GM21381 (cell line): ENCODE measurements around the gene CDIP1.
A peak's percentile ranks its signal among the peaks of the same experiment; 100 is the strongest.
"Not testable (repeated sequence)": the region's sequence is repeated elsewhere in the genome, so short reads cannot be mapped to it uniquely, and the experiment has no call there.

Experiments
- ATAC-seq: cut with Tn5 transposase; IDR thresholded peaks from one replicate; pipeline ENCODE4 v1.9.1; 2021; ENCODE audit warnings: mild to moderate bottlenecking, moderate library complexity; ENCODE audit not compliant: unreplicated experiment

Gene CDIP1

GRCh38 chr16:4538350-4539235 is at the start of gene CDIP1:
Gene CDIP1 (minus strand): TSS chr16:4538773. CDS start chr16:4514130, 24,643 bp downstream.
- ATAC-seq = peak; percentile 88

- no peak for ATAC-seq
Measured at GRCh38 chr16:4586291-4586690, 47.7 kb upstream of the CDIP1 start.

DNA sequence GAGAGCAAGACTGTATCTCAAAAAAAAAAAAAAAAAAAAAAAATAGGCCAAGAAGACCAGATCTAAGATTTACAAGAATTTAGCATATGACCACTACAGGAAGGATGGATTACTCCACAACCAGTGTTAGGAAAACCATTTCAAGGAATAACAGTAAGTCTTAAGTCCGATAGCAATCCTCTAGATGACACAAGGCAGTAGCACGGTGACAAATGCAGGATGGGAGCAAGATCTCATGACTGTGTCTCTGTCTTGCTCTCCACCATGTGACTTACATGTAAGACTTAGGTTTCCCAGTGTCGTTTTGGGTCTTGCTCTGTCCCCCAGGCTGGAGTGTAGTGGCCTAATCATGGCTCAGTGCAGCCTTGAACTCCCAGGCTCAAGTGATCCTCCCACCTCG is 45.3 kb upstream of the CDIP1 start:
- no peak for ATAC-seq

DNA sequence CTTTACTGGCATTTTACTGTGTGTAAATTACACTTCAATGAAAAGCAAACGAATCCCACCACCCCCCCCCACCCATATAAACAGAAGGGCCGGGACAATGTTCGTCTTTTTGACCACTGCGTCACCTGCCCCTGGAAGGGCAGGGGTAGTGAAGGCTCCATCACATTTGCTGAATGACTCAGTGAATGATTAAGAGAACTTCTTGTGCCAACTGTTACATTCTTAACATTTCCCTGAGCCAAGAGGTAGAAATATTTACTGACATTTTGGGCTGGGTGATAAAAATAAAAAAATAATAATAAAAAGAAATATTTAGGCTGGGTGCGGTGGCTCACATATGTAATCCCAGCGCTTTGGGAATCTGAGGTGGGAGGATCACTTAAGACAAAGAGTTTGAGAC is 41.7 kb upstream of the CDIP1 start:
- ATAC-seq = no peak

- no peak for ATAC-seq
Measured at GRCh38 chr16:4578961-4579530, 40.5 kb upstream of the CDIP1 start.

DNA sequence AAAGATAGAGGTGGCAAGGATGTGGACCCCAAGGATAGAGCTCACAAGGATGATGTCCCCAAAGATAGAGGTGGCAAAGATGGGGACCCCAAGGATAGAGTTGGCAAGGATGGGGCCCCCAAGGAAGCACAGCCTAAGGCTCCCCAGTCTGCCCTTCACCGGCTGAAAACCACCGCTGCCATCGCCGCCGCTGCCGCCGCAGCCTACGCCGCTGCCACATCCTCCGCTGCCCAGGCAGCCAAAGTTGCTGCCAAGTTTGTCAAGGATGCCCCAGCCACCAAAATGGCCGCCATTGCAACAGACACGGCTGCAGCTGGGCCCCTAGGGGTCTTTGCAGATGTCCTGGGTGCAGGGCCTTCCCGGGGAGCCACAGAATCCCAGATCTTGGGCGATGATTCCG is 37.4 kb upstream of the CDIP1 start:
- ATAC-seq = no peak

DNA sequence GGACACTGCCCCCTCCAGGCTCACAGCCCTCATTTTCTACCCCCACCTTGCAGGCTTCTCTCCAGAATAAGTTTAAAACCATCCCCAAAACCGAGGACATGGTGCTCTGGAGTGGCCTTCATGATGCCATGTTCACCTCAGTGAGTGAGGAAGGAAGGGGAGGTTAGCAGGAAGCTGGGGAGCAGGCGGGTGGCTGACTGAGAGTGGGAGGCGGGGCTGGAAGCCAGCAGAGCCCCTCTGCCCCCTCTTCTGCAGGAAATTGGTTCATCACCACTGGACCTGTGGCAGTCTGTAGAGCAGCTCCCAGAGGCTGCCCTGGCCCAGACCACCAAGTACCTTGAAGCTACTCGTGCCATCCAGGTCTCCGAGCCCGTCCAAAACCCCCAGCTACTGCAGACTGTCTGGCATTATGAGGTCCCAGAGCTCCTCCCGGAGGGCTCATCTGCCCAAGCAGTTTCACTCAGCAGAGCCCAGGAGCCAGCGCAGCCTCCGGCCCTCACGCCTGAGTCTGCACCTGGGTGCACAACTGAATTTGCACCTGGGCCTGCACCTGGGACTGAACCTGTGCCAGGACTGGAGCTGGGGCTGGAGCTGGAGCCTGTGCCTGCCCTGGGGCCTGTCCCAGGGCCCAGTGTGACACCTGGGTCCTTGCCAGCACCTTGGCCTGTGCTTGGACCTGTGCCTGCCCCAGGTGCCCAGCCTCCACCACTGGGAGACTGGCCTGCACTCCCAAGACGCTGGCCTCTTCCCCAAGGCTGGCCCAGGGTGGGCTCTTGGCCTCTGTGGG is 36.5 kb upstream of the CDIP1 start:
- no peak for ATAC-seq

DNA sequence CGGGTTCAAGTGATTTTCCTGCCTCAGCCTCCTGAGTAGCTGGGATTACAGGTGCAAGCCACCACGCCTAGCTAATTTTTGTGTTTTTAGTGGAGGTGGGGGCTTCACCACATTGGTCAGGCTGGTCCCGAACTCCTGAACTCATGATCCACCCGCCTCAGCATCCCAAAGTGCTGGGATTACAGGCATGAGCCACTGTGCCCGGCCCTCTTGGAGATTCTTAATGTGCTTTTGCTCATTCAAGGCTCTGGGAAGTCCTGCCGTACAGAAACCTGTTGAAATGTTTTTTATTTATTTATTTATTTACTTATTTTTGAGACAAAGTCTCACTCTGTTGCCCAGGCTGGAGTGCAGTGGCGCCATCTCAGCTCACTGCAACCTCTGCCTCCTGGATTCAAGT is 35.4 kb upstream of the CDIP1 start:
- ATAC-seq = not testable (repeated sequence)

- no peak for ATAC-seq
Measured at GRCh38 chr16:4572715-4573114, 34.1 kb upstream of the CDIP1 start.

- ATAC-seq = no peak
Measured at GRCh38 chr16:4570688-4571321, 32.2 kb upstream of the CDIP1 start.

DNA sequence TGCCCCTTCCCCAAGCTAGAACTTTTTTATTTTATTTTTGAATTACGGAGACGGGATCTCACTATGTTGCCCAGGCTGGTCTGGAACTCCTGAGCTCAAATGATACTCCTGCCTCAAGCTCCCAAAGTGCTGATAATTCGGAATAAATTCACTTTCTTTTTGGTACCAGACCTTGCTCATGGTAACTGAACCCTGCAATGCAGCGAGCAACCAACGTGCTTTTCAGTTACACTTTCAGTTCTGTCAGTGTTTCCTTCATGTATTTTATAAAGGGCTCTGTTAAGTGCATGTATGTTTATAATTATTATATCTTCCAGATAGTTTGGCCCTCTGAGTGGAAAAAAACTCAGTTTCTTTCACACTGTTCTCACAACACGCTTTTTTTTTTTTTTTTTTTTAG is 31.5 kb upstream of the CDIP1 start:
- no peak for ATAC-seq

DNA sequence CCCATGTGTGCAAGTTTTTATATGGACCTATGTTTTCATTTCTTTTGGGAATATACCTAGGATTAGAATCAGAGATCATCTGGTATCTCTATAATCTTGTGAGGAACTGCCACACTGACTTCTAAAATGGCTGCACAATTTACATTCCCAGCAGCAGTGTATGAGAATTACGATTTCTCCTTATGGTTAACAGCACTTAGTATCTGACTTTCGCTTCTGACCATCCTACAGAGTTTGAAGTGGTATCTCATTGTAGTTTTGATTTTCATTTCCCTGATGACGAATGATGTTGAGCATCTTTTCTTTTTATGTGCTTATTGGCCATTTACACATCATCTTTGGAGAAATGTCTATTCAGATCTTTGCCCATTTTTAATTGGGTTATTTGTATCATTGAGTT is 27.6 kb upstream of the CDIP1 start:
- ATAC-seq = no peak

DNA sequence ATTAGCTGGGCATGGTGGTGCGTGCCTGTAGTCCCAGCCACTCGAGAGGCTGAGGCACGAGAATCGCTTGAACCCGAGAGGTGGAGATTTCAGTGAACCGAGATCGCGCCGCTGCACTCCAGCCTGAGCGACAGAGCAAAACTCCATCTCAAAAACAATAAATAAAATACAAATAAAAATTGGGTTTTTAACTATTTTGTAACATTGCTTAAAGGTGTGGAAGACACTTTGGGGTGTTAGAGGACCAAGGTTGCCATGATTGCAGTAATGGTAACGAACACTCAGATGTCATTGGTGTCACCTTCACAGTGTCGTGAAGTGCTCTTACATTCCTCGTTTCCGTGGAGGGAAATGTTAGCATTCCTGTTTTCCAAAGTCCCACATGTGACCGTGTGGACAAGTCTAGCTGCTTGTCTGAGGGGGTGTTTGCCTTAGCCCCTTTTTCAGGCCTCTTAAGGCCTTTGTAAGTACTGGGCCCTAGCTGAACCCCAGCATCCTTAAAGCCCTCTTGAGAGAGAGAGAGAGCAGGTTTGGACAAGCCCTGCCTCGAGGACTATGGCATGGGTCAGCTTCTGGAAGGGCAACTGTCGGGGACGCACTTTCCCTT is 26.2 kb upstream of the CDIP1 start:
- ATAC-seq = no peak

GRCh38 chr16:4561596-4561995 is 23.0 kb upstream of the CDIP1 start:
- ATAC-seq = no peak

- no peak for ATAC-seq
Measured at GRCh38 chr16:4557973-4558372, 19.4 kb upstream of the CDIP1 start.

DNA sequence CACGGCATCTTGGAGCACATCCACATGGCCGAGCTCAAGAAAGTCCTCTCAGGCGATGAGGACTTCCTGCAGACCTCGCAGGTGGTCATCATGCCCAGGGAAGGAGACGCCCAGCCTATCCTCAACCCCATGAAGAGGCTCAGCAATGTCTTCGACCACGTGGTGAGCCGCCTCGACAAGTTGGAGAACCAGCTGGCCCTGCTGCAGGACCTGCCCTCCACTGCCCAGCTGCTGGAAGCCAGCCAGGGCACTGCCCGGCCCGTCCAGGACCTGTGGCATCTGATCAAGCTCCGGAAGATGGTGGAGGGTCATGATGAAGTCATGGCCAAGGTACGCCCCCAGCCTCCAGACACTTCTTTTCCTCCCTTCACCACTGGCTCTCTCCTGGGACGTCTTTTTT is 18.0 kb upstream of the CDIP1 start:
- no peak for ATAC-seq

GRCh38 chr16:4556112-4556511 is 17.5 kb upstream of the CDIP1 start, which contains the start of gene C16orf96:
Gene C16orf96 (plus strand): TSS chr16:4556340. CDS start chr16:4556490, 150 bp downstream.
- ATAC-seq = no peak

GRCh38 chr16:4552541-4552940 is 14.0 kb upstream of the CDIP1 start:
- no peak for ATAC-seq

DNA sequence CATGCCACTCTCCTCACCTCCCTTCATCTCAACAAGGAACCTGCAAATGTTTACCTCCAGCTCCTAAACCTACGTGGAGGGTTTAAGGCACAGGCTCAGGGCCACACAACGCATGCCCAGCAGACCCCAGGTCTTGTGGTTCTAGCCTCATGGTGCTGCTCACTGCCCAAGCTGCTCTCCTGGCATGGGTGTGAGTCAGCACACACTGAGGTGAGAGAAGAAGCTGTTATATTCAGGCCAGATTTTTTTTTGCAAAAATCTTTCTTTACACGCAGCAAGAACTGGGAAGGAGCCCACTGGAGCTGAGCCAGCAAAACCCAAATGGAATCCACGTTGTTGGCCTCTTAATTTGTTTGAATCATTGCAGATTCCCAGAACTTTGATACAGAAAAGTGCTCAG is 12.0 kb upstream of the CDIP1 start:
- no peak for ATAC-seq

- no peak for ATAC-seq
Measured at GRCh38 chr16:4548124-4548523, 9.6 kb upstream of the CDIP1 start.

GRCh38 chr16:4544473-4544872 is 5.9 kb upstream of the CDIP1 start:
- ATAC-seq = no peak
